Cerebellar nuclear complex (tissue), 1 donor: ENCODE measurements around the gene PPFIA1.
"Not testable (repeated sequence)": the region's sequence is repeated elsewhere in the genome, so short reads cannot be mapped to it uniquely, and the experiment has no call there.

Experiments used
- DNase-seq, 2 experiments: peaks; one replicate each; lab custom pipeline; 2025; lab: John Stamatoyannopoulos, UW

PPFIA1 gene

DNA sequence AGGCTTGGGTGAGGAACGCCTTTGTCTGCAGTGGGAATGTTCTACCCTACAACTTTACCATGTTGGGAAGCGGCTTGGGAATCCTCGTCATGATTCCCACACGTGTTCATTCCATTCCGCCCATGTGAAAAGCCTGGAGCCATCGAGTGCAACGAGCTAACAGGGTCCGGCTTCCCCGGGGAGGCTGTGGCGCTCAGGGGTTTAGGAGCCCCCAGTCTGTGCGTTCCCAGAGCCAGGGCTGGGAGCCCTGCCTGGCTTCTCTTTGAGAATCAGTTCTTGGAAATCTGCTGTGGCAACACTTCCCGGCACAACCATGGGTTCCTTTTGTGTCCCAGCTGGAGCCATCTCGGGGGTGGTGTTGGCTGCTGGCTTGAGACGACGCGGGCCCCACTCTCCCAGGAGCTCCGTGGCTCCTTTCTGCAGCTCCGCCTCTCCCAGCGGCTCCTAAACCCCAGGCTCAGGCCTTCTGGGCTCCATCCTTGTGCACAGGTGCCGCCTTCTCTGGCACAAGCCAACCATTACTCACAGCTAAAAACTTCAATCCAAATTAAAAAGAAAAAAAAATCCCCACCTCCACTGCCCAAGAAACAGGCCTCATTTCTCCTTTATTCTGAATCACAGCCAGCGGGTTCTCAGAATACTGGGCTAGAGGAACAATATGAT is 18.7 kb upstream of the PPFIA1 start:
- DNase-seq, result no peak

- no peak for DNase-seq
These were observed 17.6 kb upstream of the PPFIA1 start for GRCh38 chr11:70252844-70253243.

- DNase-seq, result no peak
These were observed 14.9 kb upstream of the PPFIA1 start for GRCh38 chr11:70255477-70256116.

GRCh38 chr11:70259077-70259476 is 11.4 kb upstream of the PPFIA1 start:
- DNase-seq, result not testable (repeated sequence)

- no peak for DNase-seq
These were observed 7.5 kb upstream of the PPFIA1 start for GRCh38 chr11:70262951-70263350.

DNA sequence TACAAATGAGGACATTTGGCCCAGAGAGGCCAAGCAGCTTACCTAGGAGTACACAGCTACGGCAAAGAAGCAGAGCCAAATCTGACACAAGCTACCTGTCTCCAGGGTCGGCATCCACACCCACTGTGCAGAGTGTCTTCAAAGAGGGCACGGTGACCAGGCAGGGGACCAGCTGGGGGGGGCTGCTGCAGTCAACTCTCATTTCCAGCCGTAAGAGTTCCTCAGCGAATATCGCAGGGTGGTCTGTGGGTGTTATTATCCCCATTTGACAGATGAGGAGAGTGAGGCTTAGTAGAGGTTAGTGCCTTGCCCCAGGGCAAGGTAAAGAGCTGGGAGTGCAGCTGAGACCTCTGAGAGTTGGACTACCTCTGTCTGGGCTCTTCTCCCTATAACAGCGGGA is 7.1 kb upstream of the PPFIA1 start:
- no peak for DNase-seq

DNA sequence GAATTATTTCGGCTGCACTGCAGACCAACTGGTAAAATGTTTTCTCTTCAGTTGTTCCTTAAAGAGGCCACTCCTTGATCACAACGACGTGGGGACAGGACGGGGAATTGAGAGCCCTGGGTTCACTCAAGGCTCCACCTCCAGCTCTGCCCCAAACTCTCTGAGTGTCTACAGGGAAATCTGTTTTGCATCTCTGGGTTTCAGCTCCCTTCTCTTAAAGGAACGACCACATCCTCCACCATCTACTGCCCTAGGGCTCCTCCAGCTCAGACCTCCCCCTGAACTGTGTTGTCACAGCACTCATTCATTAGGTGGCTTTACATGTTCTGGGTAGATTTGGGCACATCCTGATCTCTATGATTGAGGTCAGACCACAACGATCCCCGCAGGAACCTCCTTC is 5.1 kb upstream of the PPFIA1 start:
- no peak for DNase-seq

DNA sequence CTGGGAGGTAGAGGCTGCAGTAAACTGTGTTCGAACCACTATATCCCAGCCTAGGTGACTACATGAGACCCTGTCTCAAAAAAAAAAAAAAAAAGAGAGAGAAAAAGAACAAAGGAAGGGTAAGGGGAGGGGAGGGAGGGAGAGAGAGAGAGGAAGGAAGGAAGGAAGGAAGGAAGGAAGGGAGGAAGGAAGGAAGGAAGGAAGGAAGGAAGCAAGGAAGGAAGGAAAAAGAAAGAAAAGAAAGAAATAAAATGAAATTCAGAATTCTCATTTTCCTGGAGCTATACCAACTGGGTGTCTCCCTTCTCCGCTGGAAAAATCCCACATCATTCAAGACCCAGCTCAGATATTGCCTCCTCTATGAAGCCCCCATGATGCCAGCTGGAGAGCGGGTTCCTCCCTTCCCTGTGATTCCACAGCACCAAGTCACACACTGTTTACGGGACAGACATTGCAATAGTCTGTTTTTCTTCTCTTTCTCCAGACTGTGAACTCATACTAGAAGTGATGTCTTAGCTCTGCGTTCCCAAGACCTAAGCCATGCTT is 3.0 kb upstream of the PPFIA1 start:
- DNase-seq, result no peak

GRCh38 chr11:70268526-70268925 is 2.0 kb upstream of the PPFIA1 start:
- no peak for DNase-seq

- DNase-seq, result no peak
These were observed 573 bp downstream of the PPFIA1 start for GRCh38 chr11:70270877-70271648.

GRCh38 chr11:70271649-70271953 is 1.1 kb downstream of the PPFIA1 start:
- no peak for DNase-seq

- no peak for DNase-seq
These were observed 1.5 kb downstream of the PPFIA1 start for GRCh38 chr11:70272009-70272408.

DNA sequence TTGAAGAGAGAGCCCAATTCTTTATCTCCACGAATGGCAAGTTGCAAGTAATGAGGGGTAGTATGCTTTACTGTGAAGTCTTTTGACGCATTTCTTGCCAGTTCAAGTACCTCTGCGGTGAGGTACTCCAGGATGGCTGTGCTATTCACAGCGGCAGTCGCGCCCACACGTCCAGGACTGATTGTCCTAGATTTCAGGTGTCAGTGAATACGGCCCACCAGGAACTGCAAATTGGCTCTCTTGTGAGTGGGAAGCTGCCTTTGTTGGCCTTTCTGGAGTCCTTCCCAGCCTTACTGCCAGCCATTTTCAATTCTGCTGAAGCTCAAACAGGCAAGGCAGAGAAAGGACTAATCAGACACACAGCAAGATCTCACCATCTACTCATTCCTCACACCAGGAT is 8.5 kb downstream of the PPFIA1 start:
- no peak for DNase-seq

GRCh38 chr11:70281156-70281609 is 10.7 kb downstream of the PPFIA1 start:
- no peak for DNase-seq

GRCh38 chr11:70282012-70282411 is 11.5 kb downstream of the PPFIA1 start:
- no peak for DNase-seq

DNA sequence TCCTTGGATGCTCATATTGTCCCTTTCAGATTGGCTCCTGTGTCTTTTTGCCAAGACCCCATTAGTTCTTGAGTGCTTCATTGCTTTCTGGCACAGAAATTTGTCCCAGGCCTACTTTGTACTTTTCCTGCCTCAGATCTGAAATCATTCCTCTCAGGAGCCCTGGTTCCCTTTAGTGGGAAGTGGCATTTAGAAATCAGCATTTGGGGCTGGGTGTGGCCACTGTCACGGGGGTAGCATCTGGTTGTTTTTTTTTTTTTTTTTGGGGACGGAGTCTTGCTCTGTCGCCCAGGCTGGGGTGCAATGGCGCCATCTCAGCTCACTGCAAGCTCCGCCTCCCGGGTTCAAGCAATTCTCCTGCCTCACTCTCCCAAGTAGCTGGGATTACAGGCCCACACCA is 18.2 kb downstream of the PPFIA1 start:
- DNase-seq, result no peak

GRCh38 chr11:70289582-70289981 is 19.1 kb downstream of the PPFIA1 start:
- DNase-seq, result no peak

- DNase-seq, result no peak
These were observed 20.0 kb downstream of the PPFIA1 start for GRCh38 chr11:70290361-70291065.

- no peak for DNase-seq
These were observed 21.7 kb downstream of the PPFIA1 start for GRCh38 chr11:70292166-70292565.

GRCh38 chr11:70292863-70293262 is 22.4 kb downstream of the PPFIA1 start:
- DNase-seq, result no peak

DNA sequence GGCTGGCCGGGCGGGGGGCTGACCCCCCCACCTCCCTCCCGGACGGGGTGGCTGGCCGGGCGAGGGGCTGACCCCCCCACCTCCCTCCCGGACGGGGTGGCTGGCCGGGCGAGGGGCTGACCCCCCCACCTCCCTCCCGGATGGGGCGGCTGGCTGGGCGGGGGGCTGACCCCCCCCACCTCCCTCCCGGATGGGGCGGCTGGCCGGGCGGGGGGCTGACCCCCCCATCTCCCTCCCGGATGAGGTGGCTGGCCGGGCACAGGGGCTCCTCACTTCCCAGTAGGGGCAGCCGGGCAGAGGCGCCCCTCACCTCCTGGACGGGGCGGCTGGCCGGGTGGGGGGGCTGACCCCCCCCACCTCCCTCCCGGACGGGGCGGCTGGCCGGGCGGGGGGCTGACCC is 24.7 kb downstream of the PPFIA1 start:
- DNase-seq, result not testable (repeated sequence)

- DNase-seq, result no peak
These were observed 26.2 kb downstream of the PPFIA1 start for GRCh38 chr11:70296681-70297080.
